Measurements from ENCODE around the gene NKX2-3. TPM values are rescaled to one million over a fixed set of nuclear protein-coding genes. Genes with fewer than 3 reads are reported as not detected.

NKX2-3 gene
- total and polyA plus RNA-seq, 4 donors: not detected

GRCh38 chr10:99525897-99526296 lies 6.8 kb upstream of the NKX2-3 start:
- no peaks in the 10 kb centered on the region for H3K36me3 ChIP-seq (ENCODE audit: control insufficient read depth in 4 of 4, insufficient read depth in 4 of 4, low read length in 4 of 4)
- no peak overlapping the region for H3K27ac ChIP-seq (ENCODE audit: low read depth in 1 of 2, low read length in 1 of 2)
- peaks cover 0 to 21% (median 0%) of the 10 kb centered on the region in 4 donors for H3K9me3 ChIP-seq (ENCODE audit: control insufficient read depth in 4 of 4, insufficient read depth in 3 of 4, low read length in 3 of 4)
- no peak overlapping the region for H3K9ac ChIP-seq (ENCODE audit: insufficient read depth in 1 of 2, low read length in 2 of 2)
- TF ChIP-seq CTCF (IDR thresholded peaks at IDR 0.05; ENCODE audit: control extremely low read depth, extremely low read depth): no peak
- no peak overlapping the region for H3K4me3 ChIP-seq
- peaks cover 0 to 20% (median 0%) of the 10 kb centered on the region in 5 donors for H3K4me1 ChIP-seq (ENCODE audit: control insufficient read depth in 5 of 5, insufficient read depth in 5 of 5, low read length in 5 of 5)
- DNase-seq: no peak
- H3K27me3 ChIP-seq (ENCODE audit: control insufficient read depth in 3 of 3, insufficient read depth in 3 of 3, low read length in 2 of 3): peaks cover 33 to 100% (median 97%) of the 10 kb centered on the region in 3 donors
- no peak for ATAC-seq (ENCODE audit: insufficient read depth, low FRiP score)

GRCh38 chr10:99526861-99527504 lies 5.8 kb upstream of the NKX2-3 start:
- no peaks in the 10 kb centered on the region for H3K36me3 ChIP-seq (ENCODE audit: control insufficient read depth in 4 of 4, insufficient read depth in 4 of 4, low read length in 4 of 4)
- H3K4me3 ChIP-seq: no peak overlapping the region
- no peak for ATAC-seq (ENCODE audit: insufficient read depth, low FRiP score)
- no peak overlapping the region for H3K9ac ChIP-seq (ENCODE audit: insufficient read depth in 1 of 2, low read length in 2 of 2)
- H3K9me3 ChIP-seq (ENCODE audit: control insufficient read depth in 4 of 4, insufficient read depth in 3 of 4, low read length in 3 of 4): peaks cover 0 to 24% (median 0%) of the 10 kb centered on the region in 4 donors
- DNase-seq: no peak
- no peak for TF ChIP-seq CTCF (IDR thresholded peaks at IDR 0.05; ENCODE audit: control extremely low read depth, extremely low read depth)
- WGBS, 2 donors: 45 to 56% methylated on average over 24 of the region's 24 CpGs
- H3K27ac ChIP-seq (ENCODE audit: low read depth in 1 of 2, low read length in 1 of 2): no peak overlapping the region
- peaks cover 31 to 100% (median 98%) of the 10 kb centered on the region in 3 donors for H3K27me3 ChIP-seq (ENCODE audit: control insufficient read depth in 3 of 3, insufficient read depth in 3 of 3, low read length in 2 of 3)
- H3K4me1 ChIP-seq (ENCODE audit: control insufficient read depth in 5 of 5, insufficient read depth in 5 of 5, low read length in 5 of 5): peaks cover 0 to 17% (median 0%) of the 10 kb centered on the region in 5 donors

DNA sequence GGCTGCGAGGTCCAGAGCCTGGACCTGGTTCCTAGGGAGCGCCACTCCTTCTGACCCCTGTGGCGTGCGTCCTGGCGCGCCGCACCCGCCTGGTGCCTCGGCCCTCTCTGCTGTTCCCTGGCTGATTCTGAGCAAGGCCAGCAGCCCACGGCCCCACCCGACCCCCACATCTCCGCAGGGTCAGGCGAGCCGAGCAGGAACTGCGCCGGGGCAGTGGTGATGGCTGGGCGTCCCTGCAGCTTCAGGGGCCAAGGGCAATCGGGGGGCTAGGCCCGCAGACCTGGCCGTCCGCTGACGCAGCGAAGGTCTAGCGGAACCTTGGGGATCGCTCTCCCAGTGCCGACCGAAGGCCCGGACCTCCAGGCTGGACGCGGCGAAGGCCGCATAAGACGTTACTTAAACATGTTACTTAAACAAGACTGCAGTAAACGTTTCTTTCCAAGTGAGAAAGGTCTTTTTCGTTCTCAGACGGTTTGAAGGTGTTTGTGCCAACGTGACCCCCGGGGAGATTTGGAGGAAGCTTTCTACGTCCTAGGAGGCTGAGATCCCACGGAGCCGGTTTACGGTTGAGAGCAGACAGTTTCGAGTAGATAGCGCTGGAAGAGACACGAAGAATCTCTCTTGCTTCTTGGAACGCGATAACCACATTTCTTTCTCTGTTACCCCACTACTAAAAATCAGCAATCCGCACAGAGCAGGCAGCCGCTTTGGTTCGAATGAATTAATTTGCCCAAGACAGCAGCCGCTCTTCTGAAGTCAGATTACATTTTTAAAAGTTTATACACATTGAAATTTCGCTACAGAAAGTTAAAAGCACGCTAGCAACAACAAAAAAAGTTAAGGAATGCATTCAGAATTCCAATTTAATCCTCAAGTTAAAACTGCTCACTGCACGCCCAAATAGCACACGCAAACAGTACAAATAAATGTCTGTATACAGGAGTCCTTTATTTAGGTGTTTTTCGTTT lies 4.9 kb upstream of the NKX2-3 start:
- Histone ChIP-seq H3K9me3 (ENCODE audit: control insufficient read depth in 4 of 4, insufficient read depth in 3 of 4, low read length in 3 of 4) (peaks cover 0 to 31% (median 0%) of the 10 kb centered on the region in 4 donors), H3K36me3 (ENCODE audit: control insufficient read depth in 4 of 4, insufficient read depth in 4 of 4, low read length in 4 of 4) (no peaks in the 10 kb centered on the region), H3K27me3 (ENCODE audit: control insufficient read depth in 3 of 3, insufficient read depth in 3 of 3, low read length in 2 of 3) (peaks cover 35 to 99% (median 99%) of the 10 kb centered on the region in 3 donors), H3K27ac (ENCODE audit: low read depth in 1 of 2, low read length in 1 of 2) (no peak overlapping the region), H3K9ac (ENCODE audit: insufficient read depth in 1 of 2, low read length in 2 of 2) (no peak overlapping the region), H3K4me1 (ENCODE audit: control insufficient read depth in 5 of 5, insufficient read depth in 5 of 5, low read length in 5 of 5) (peaks cover 0 to 23% (median 0%) of the 10 kb centered on the region in 5 donors), H3K4me3 (no peak overlapping the region)
- TF ChIP-seq CTCF (IDR thresholded peaks at IDR 0.05; ENCODE audit: control extremely low read depth, extremely low read depth): no peak
- WGBS, 2 donors: 21 to 22% methylated on average over 56 of the region's 56 CpGs
- peak in 2 of 3 donors; percentile 32 to 67 for DNase-seq
- ATAC-seq (ENCODE audit: insufficient read depth, low FRiP score): no peak
